Right ventricle myocardium superior (tissue), 1 donor: Measurements from ENCODE around the gene TMPRSS13. TPM values are rescaled to one million over a fixed set of nuclear protein-coding genes. Genes with fewer than 3 reads are reported as not detected.
"Not testable (repeated sequence)": the region's sequence is repeated elsewhere in the genome, so short reads cannot be mapped to it uniquely, and the experiment has no call there.

Experiments
- ATAC-seq: fragments of 200-7000 bp; cut with Tn5 transposase; one replicate; pipeline ENCODE4 v1.9.1; 2020; ENCODE audit warnings: mild to moderate bottlenecking; ENCODE audit not compliant: poor library complexity
- DNase-seq: peaks from one replicate; pipeline ENCODE4 v3.0.0-alpha.2; 2020
- intact Hi-C: fragments of 100-400 bp; cut with DNase I; formaldehyde crosslinking; loops from one replicate; pipeline ENCODE4 v1.11.2; 2022
- total RNA-seq: library from RNA; stranded (reverse); fragmentation: NEBNext Ultra II Directional; extraction: Animal tissue kit (Norgen Biotek cat#: 25700); gene quantifications from one replicate; pipeline ENCODE4 v1.2.1, GENCODE V29; 2021
- donor health status: DM: no; HTN: yes; CAD: no; lungs with severe emphysema.

TMPRSS13 gene
- total RNA-seq, 1 donor from 2014 or later, result not detected

DNA sequence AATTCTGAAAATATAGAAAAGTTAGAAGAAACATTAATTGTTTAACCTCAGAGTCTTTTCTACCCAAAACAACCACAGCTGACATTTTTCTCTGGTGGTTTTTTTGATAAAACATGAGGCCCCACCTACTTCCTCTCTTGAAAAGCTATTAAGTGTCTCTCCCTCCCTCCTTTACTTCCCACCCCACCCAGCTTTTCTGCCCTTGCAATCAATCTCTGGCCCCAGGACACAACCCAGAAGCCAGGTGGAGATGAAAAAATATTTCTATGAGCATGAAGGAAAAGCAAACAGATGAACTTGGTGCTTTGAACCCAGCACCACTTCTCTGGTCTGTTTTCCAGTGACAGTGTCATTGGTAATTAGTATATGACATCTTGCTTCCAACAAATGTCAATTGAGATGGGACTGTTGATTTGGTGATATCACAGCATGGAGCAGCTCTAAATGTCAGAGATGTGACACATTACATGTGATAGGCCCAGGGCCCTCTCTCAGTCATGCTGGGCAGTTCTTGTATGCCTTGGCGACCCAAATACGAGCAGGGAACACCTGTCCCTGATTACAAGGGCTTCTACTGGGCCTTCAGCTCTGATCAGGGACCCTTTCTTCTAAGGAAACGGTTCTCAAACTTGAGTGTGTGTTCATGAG lies 23.9 kb upstream of the TMPRSS13 start:
- intact Hi-C loops, result no loop called here
- DNase-seq (no peak), ATAC-seq (no peak)

DNA sequence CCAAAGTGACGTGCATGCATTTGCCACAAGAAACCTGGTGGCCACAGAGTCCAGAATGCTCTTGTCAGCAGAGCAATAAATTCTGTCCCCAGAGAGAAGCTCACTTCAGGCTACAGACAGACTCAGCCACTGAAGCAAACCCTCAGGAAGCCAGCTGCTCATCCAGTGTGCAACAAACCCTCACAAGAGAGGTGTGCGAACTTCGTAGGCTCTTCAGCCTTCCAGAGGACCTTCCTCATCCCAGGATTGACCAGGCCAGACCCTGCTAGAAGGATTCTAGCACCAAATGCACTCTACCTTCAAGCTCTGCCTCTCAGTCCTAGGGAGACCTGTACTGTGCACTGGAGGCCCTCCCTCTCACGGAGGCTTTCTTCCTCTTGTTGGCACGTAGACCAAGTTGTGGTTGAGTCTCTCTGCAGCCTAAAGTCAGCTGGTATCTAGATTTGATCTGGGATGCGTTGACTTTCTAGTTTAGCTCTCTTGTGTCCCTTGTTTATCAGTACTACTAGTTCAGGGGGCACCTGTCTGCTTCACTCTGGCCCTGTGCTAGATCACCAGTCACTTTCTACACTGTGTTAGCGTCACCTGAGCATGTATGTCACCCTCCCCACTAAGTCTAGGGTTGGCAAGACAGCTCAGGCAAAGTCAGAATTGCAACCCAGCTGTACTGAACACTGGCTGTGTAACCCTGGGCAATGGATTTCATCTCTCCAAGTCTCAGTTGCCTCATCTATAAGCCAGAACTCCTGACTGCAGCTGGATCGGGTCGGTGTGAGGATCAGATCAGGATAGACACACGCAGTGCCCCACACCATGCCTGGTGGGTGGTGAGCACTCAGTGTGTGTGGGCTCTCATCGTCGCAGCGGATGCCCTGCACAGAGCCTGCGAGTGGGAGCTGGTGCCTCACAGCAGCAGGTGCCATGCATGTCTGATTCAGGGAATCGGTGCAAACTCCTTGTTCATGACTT lies 22.1 kb upstream of the TMPRSS13 start:
- DNase-seq (no peak), ATAC-seq (no peak)
- intact Hi-C loops, result no loop called here

DNA sequence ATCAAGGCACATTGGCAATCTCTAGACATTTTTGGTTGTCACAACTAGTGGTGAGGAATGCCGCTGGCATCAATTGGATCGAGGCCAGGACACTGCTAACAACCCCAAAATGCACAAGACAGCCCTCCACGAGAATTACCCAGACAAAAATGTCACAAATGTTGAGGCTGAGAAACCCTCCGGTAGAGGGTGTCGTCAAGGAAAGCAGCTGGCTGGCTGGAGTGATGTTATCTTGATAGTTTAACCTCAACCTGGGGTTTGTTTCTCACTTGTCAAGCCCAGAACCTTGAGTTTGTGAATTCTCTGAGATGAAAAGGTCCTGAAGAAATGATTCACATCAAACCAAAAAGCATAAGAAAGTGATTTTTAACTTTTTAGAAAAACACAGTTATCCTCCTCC lies 21.1 kb upstream of the TMPRSS13 start:
- ATAC-seq (no peak), DNase-seq (no peak)
- intact Hi-C loops, result no loop called here

DNA sequence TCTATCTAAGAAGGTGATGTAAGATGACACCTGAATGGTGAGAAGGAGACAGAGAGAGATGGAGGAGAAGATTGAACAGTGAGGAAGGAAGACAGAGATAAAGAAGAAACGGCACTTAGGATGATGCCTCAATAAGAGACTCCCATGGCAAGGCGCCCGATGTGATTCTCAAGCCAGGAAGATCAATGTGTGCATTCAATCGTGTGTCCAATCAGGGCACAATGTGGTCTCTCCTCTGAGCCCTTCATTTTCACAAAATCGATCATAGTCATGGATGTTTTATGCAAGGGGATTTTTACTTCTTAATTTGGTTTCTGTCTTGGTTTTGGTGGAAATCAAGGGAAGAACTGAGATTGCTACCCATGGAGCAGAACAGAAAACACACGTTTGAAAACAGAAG lies 19.9 kb upstream of the TMPRSS13 start:
- intact Hi-C loops, result loop anchor here (5.0 kb wide), 1 partner anchor 103 kb away; no protein-coding TSS in a partner anchor
- ATAC-seq, result no peak
- no peak for DNase-seq

DNA sequence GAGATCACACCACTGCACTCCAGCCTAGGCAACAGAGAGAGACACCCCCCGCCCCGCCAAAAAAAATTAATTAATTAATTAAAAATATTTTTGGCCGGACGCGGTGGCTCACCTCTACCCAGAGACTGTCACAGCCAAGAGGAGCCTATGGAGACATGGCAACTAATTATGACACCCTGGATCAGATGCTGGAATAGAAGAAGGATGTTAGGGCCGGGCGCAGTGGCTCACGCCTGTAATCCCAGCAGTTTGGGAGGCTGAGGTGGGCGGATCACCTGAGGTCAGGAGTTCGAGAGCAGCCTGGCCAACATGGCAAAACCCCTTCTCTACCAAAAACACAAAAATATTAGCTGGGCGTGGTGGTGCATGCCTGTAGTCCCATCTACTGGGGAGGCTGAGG lies 19.3 kb upstream of the TMPRSS13 start:
- DNase-seq, ATAC-seq: not testable (repeated sequence)
- intact Hi-C loops, result loop anchor here (5.0 kb wide), 1 partner anchor 104 kb away; no protein-coding TSS in a partner anchor

DNA sequence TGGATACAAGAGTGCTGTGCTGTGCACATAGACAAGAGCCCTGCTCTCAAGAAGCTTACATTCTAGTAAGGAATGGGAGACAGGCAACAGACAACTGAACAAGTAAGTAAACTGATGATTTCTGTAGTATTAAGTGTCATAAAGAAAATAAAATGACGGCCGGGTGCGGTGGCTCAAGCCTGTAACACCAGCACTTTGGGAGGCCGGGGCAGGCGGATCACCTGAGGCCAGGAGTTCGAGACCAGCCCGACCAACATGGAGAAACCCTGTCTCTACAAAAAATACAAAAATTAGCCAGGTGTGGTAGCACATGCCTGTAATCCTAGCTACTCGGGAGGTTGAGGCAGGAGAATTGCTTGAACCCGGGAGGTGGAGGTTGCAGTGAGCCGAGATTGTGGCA lies 18.5 kb upstream of the TMPRSS13 start:
- intact Hi-C loops, result loop anchor here (1.0 to 5.0 kb wide), 2 partner anchors 104 to 105 kb away; no protein-coding TSS in a partner anchor
- not testable (repeated sequence) for DNase-seq, ATAC-seq

DNA sequence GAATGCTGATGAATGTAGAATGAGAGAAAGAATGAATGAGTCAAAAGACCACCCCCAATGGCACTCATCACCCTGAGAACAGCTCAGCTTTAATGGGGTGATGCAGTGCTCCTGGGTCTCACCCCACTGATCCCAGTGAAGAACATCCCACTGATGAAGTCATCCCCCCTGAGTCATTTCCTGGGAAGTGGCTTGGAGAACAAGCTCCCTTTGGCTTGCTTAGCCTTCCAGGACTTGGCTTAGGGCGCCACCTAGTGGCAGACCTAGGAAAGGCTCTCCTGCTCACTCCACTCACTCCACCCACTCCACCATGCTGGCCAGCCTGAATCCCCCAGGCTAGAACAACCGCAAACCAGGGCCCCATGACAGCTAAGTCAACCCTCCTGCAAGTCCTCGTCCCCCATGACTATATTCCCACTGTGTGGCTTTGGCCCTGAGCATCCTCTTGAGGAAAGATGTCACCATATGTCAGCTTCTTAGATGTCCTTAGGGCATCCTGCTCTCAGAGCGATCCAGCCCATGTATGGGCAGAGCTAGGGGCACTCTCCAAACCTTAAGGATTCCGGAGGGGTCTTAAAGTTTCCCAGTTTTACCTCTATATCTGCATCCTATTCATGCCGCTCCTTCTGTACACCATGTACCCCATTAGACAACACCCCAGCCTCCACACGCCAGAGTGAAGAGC lies 17.8 kb upstream of the TMPRSS13 start:
- ATAC-seq (peak; percentile 97), DNase-seq (peak; percentile 91)
- intact Hi-C loops, result loop anchor here (1.0 to 5.0 kb wide), 2 partner anchors 104 to 105 kb away; no protein-coding TSS in a partner anchor

DNA sequence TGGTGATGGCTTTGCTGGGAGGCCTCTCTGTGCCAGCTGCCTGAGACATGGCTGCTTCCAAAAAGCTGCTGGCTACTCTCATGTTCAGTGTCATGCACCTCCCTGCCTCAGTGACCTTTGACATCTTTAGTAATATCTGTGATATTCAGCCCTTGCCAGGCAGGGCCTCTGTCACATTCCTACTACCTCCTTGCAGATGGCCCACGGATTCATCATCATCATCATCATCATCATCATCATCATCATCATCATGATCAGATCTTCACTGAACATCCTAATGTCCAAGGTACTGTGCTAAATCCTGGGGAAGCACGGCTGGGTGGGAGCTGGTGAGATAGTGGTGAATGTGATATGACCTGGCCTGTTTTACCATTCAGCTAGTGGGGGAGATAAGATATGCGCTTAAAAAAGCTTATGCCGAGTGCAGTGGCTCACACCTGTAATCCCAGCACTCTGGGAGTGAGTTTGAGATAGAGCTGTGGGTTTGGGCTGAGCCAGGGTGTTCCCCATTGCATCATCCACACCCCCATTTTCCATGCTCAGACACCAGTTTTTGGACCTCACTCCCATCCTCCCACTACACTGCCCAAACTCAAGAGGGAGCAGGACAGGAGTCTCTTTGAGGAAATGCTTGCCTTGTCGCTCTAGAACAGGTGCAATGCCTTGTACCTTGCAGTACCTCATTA lies 17.1 kb upstream of the TMPRSS13 start:
- no peak for DNase-seq
- ATAC-seq, result no peak
- intact Hi-C loops, result loop anchor here (5.0 kb wide), 1 partner anchor 106 kb away; no protein-coding TSS in a partner anchor

DNA sequence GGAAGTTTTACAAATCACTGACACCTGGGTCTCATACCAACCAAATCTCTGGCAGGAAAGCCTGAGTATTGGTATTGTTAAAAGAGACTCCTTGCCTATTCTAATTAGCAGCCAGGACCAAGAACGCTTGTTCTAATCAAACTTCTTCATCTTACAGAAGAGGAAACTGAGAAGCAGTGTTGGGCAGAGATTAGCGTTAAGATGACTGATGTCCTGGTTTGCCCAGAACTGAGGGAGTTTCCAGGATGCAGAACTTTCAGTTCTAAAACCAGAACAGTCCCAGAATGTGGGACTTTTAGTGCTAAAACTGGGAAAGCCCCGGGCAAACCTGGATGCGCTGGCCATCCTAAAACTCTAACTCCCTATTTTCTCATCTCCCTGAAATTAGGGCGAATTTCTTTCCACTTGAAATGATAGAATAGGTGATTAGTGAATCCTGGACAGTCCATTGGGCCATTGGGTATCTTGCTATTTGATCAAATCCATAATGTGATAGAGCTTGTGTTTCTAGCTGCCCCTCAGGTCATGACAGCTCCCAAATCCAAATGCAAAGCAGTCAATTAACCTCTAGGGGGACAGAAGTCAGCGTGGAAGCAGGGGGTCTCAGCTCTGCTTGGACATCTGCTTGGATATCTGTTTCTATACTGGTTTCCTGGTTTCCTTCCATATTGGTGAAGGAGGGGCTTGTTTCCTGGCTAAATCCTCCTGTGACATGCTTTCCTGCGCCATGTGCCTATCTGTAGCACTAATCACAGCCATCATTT lies 16.0 kb upstream of the TMPRSS13 start:
- intact Hi-C loops, result loop anchor here (5.0 kb wide), 1 partner anchor 107 kb away; no protein-coding TSS in a partner anchor
- ATAC-seq (no peak), DNase-seq (no peak)

DNA sequence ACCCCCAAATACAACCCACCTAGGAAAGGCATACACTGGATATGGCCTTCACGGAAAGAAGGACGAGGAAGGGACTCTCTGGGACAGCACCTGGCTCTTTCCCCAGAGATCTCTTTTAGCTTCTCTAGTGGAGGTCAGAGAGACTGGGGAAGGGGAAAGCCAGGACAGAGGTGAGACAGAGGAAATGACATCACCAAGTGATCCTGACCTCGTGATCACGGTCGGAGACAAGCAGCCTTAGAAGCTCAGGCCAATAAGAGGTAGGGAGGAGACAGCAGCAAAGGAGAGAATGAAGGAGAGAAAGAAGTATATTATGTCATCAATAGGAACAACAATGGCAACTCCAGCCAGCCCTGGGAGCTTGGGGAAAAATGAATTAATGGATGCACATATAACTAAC lies 15.4 kb upstream of the TMPRSS13 start:
- ATAC-seq (no peak), DNase-seq (no peak)
- intact Hi-C loops, result no loop called here

DNA sequence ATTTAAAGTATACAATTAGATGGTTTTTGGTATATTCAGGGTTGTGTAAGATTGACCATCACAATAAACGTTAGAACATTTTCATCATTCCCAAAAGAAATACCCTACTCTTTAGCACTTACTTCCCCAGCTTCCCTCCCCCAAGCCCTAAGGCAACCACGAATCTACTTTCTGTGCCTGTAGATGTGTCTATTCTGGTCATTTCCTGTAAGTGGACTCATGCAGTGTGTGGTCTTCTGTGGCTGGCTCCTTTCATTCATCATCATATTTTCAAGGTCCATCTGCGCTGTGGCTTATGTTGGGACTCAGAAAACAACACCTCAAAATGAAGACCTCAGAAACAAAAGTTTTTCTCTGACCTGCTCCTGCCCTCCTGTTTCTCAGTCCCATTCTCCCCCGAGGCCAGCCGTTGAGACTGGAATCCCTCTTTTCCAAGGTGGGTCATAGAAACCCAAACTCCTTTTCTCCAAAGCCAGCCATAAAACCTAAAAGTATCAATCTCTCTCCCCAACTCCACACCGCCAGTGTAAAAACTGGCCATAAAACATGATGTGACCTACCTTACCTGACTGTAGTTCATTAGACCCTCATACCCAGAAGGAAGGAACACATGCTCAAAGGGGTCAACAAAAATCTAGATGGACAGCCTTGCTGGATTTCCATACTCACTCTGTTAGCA lies 12.9 kb upstream of the TMPRSS13 start:
- ATAC-seq (no peak), DNase-seq (no peak)
- intact Hi-C loops, result no loop called here

DNA sequence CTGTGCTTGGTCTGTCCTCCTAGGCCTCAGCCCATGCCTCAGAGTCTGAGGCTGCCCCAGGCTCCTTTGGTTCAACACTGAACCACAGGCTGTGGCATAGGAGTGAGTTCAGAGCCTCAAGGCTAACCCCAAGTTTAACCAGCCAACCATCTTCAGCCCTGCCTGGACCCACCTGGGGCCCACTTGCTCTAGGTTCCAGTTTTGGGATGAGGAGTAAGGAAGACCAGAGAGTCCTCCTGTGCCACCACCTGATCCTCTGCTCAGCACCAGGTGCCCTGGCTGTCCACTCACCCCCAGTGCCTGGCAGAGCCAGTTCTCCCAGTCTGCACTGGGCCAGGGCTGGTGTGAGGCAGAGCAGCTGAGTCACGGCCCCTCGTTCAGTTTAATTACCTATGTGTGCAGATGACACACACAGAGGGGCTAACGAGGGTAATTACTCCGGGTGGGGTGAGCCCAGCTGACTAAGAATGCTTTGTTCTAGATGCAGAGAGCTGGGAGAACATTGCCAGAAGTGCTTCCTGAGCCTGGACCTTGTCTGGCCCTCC lies 12.0 kb upstream of the TMPRSS13 start:
- no peak for DNase-seq

DNA sequence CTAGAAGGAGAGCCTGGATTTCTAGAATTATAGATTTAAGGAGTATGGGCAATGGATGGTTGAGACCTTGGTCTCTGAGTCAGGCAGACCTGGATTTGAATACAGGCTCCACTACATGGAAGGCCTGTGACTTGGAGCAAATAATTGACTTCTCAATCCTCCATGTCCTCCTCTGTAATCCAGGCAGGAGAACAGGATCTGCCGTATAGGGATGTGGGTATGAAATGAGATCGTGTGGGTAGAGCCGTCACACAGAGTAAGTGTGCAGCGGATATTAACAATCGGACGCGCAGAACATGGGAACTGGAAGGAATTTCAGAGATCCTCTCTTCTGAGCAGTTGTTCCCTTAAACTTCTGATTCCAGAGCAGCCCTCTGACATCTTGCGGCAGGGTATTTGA lies 11.5 kb upstream of the TMPRSS13 start:
- DNase-seq (no peak), ATAC-seq (no peak)
- intact Hi-C loops, result no loop called here

More for the DNA sequence above, 12.0 kb upstream of the TMPRSS13 start:
- ATAC-seq, result no peak
- intact Hi-C loops, result no loop called here

DNA sequence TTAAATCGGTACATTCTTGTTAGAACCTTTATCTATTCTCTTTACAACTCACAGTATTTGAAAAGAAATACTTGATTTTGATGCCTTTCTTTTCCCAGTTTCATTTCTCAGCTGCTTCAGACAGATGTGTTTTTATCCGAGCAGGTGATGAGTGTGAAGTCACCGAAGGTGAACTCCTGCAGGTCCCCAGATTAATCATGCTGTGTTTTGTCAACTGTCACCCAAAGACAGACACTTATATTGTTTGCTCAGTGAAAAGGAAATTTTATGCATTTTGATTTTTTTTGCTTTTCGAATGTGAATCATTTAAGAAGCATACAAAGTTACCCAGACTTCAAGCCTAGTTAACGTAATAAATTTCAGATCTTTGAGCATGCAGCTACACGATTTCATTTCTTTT lies 7.8 kb upstream of the TMPRSS13 start:
- no peak for ATAC-seq
- DNase-seq, result no peak
- intact Hi-C loops, result no loop called here

DNA sequence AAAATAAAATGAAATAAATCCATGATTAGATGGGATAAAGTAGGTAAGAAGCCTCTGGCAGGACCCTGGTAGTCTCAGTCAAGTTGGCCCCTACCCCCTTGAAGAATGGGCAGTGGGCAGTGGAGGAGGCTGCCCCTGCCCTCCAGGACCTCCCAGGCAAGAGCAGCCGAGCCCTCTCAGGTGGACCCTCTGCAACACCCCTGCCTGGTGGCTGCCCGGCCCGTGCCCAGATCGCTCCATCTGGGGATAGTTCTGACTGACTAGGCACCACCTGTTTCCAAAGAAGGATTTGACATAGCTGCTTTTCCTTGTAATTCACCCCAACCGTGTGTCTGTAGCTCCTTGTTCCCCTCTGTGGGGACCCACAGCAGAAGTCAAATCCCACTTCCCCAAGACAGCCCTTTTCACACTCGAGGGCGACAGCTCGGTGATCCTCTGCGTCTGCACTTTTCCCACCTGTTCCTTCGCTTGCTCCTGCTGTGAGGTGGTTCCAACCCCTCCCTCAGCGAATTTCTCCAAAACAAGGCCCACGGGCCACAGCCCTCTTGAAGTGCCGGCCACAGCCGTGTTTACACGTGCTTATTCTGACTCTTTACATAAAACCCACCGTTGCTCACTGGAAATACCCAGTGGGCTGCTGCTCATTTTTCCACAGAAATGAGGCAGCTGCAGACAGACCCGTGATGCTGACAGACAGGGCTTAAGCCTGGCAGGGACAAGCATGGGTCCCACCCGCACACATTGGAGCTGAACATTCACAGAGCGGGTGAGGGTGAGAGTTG lies 5.5 kb upstream of the TMPRSS13 start:
- intact Hi-C loops, result no loop called here
- no peak for ATAC-seq
- no peak for DNase-seq

DNA sequence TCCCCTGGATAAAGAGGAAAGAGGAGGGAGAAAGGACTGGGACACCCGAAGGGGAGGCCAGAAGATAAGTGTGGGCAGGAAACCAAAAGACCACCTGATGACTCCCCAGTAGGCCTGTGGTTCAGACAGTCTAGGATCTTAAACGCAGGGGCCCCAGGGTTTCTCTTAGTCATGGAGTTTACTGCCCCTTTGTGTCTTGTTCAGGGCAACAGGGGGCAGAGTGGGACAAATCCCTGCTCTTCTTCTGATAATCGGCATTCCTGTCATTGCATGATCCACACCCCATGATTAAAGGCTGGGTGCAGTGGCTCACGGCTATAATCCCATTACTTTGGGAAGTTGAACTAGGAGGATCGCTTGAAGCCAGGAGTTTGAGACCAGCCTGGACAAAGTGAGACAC lies 4.7 kb upstream of the TMPRSS13 start:
- ATAC-seq, result no peak
- no peak for DNase-seq
- intact Hi-C loops, result no loop called here
